ENCODE measurements around the gene BUD23.

DNA sequence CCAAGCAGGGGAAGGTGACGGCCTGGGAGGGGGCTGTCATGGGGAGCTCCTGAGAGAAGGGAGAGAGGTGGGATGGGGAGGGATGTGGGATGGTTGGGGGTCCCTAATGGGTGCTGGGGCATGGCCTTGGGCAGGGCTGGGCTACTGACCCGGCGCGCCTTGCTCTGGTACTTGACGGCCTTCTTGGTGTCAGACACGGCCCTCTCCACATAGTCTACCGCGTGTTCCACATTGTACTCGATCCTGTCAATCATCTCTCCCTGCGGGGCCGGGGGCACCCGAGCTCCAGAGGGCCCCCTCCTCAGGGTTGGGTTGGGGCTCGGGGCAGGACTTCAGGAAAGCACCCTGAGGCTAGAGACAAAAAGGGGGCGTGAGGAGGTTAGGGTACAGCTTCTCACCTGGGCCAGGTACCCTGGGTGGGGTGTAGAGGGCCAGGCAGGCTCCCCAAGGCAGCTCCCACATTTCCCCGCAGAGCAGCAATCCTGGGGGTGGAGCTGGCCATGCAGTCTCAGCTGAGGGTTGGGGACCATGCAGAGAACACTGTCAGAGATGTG is 17.3 kb downstream of the BUD23 start:
- TF ChIP-seq CTCF (IDR thresholded peaks at IDR 0.05) (no peak), POLR2A (IDR thresholded peaks at IDR 0.05) (no peak), POLR2AphosphoS5 (IDR thresholded peaks at IDR 0.05) (no peak), EP300 (IDR thresholded peaks at IDR 0.05) (no peak)
